HG02610 (cell line): ENCODE data around the gene SLC17A5.
"Not testable (repeated sequence)": the region's sequence is repeated elsewhere in the genome, so short reads cannot be mapped to it uniquely, and the experiment has no call there.

ENCODE experiments used
- ATAC-seq: cut with Tn5 transposase; IDR thresholded peaks from one replicate; pipeline ENCODE4 v1.9.1; 2021; ENCODE audit warnings: mild to moderate bottlenecking, moderate library complexity; ENCODE audit not compliant: unreplicated experiment

The SLC17A5 gene

GRCh38 chr6:73618082-73618481, 35.7 kb downstream of the SLC17A5 start:
- not testable (repeated sequence) for ATAC-seq

GRCh38 chr6:73614802-73615201, 39.0 kb downstream of the SLC17A5 start:
- ATAC-seq: no peak

GRCh38 chr6:73613806-73614536, 39.8 kb downstream of the SLC17A5 start:
- ATAC-seq: no peak

- ATAC-seq: no peak
Measured at GRCh38 chr6:73612611-73613010, 41.2 kb downstream of the SLC17A5 start.

GRCh38 chr6:73610444-73611275, 43.1 kb downstream of the SLC17A5 start:
- peak; percentile 56 for ATAC-seq

GRCh38 chr6:73608761-73609160, 45.0 kb downstream of the SLC17A5 start:
- no peak for ATAC-seq

- ATAC-seq: no peak
Measured at GRCh38 chr6:73606428-73606827, 47.4 kb downstream of the SLC17A5 start.

- no peak for ATAC-seq
Measured at GRCh38 chr6:73604461-73604860, 49.3 kb downstream of the SLC17A5 start.

GRCh38 chr6:73604020-73604419, 49.8 kb downstream of the SLC17A5 start:
- ATAC-seq: no peak

- no peak for ATAC-seq
Measured at GRCh38 chr6:73586416-73586974, 67.3 kb downstream of the SLC17A5 start.

- ATAC-seq: peak; percentile 77
Measured at GRCh38 chr6:73585566-73586415, 68.0 kb downstream of the SLC17A5 start.

- no peak for ATAC-seq
Measured at GRCh38 chr6:73581293-73581692, 72.5 kb downstream of the SLC17A5 start.

GRCh38 chr6:73580247-73581149, 73.3 kb downstream of the SLC17A5 start:
- peak; percentile 90 for ATAC-seq

GRCh38 chr6:73579851-73580246, 73.9 kb downstream of the SLC17A5 start:
- peak; percentile 4 for ATAC-seq

- no peak for ATAC-seq
Measured at GRCh38 chr6:73579389-73579788, 74.4 kb downstream of the SLC17A5 start.

GRCh38 chr6:73577676-73578075, 76.1 kb downstream of the SLC17A5 start:
- ATAC-seq: no peak

GRCh38 chr6:73572531-73572930, 81.3 kb downstream of the SLC17A5 start:
- not testable (repeated sequence) for ATAC-seq

- not testable (repeated sequence) for ATAC-seq
Measured at GRCh38 chr6:73571218-73572181, 82.3 kb downstream of the SLC17A5 start.

- ATAC-seq: no peak
Measured at GRCh38 chr6:73569121-73569520, 84.7 kb downstream of the SLC17A5 start.
